Measurements from ENCODE around the gene RPS27L.
"Not testable (repeated sequence)": the region's sequence is repeated elsewhere in the genome, so short reads cannot be mapped to it uniquely, and the experiment has no call there.

Gene RPS27L

GRCh38 chr15:63140936-63141335 lies 16.3 kb downstream of the RPS27L start:
- DNase-seq (ENCODE audit: low read depth in 2 of 2): no peak

- no peak for DNase-seq (ENCODE audit: low read depth in 2 of 2)
These were observed 20.5 kb downstream of the RPS27L start for GRCh38 chr15:63136742-63137141.

GRCh38 chr15:63135804-63136203 lies 21.5 kb downstream of the RPS27L start:
- no peak for DNase-seq (ENCODE audit: low read depth in 2 of 2)

- DNase-seq (ENCODE audit: low read depth in 2 of 2): no peak
These were observed 22.0 kb downstream of the RPS27L start for GRCh38 chr15:63135281-63135680.

- DNase-seq (ENCODE audit: low read depth in 2 of 2): no peak
These were observed 22.9 kb downstream of the RPS27L start for GRCh38 chr15:63134245-63134985.

GRCh38 chr15:63133786-63134185 lies 23.5 kb downstream of the RPS27L start:
- no peak for DNase-seq (ENCODE audit: low read depth in 2 of 2)

- no peak for DNase-seq (ENCODE audit: low read depth in 2 of 2)
These were observed 30.6 kb downstream of the RPS27L start for GRCh38 chr15:63126726-63127125.

- DNase-seq (ENCODE audit: low read depth in 2 of 2): no peak
These were observed 32.8 kb downstream of the RPS27L start for GRCh38 chr15:63124506-63124905.

GRCh38 chr15:63122002-63122875 lies 35.0 kb downstream of the RPS27L start:
- peak; percentile 18 to 79 for DNase-seq (ENCODE audit: low read depth in 2 of 2)

GRCh38 chr15:63121382-63122001 lies 35.8 kb downstream of the RPS27L start, which contains the start of gene LACTB:
LACTB (plus strand) TSS chr15:63121861; CDS start chr15:63121872, 11 bp downstream.
- peak; percentile 39 to 68 for DNase-seq (ENCODE audit: low read depth in 2 of 2)

GRCh38 chr15:63118854-63119253 lies 38.4 kb downstream of the RPS27L start:
- no peak for DNase-seq (ENCODE audit: low read depth in 2 of 2)

- DNase-seq (ENCODE audit: low read depth in 2 of 2): no peak
These were observed 42.8 kb downstream of the RPS27L start for GRCh38 chr15:63114465-63114864.

- DNase-seq (ENCODE audit: low read depth in 2 of 2): no peak
These were observed 44.4 kb downstream of the RPS27L start for GRCh38 chr15:63112871-63113270.

GRCh38 chr15:63111481-63111880 lies 45.8 kb downstream of the RPS27L start:
- DNase-seq (ENCODE audit: low read depth in 2 of 2): no peak

GRCh38 chr15:63110428-63111026 lies 46.8 kb downstream of the RPS27L start:
- DNase-seq (ENCODE audit: low read depth in 2 of 2): no peak

- no peak for DNase-seq (ENCODE audit: low read depth in 2 of 2)
These were observed 47.4 kb downstream of the RPS27L start for GRCh38 chr15:63109920-63110319.

- DNase-seq (ENCODE audit: low read depth in 2 of 2): no peak
These were observed 47.8 kb downstream of the RPS27L start for GRCh38 chr15:63109498-63109897.

- no peak for DNase-seq (ENCODE audit: low read depth in 2 of 2)
These were observed 49.3 kb downstream of the RPS27L start for GRCh38 chr15:63107895-63108546.

- not testable (repeated sequence) for DNase-seq (ENCODE audit: low read depth in 2 of 2)
These were observed 51.9 kb downstream of the RPS27L start for GRCh38 chr15:63105354-63105753.

- DNase-seq (ENCODE audit: low read depth in 2 of 2): no peak
These were observed 52.5 kb downstream of the RPS27L start for GRCh38 chr15:63104727-63105126.

- DNase-seq (ENCODE audit: low read depth in 2 of 2): no peak
These were observed 53.9 kb downstream of the RPS27L start for GRCh38 chr15:63103416-63103815.
